LNCaP clone FGC (cell line): ENCODE data around the gene RARB.

Source experiments
- DNase-seq: peaks from one replicate; pipeline ENCODE4 v3.0.0-alpha.2; 2011; ENCODE audit warnings: low read depth
- H3K4me3 ChIP-seq: 2 replicates; pipeline ENCODE4 v1.5.1; 2011; ENCODE audit warnings: mild to moderate bottlenecking, low read depth, low read length, control low read depth
- CTCF ChIP-seq: IDR thresholded peaks from 2 replicates; pipeline ENCODE4 v1.5.1; 2012; ENCODE audit warnings: mild to moderate bottlenecking; ENCODE audit not compliant: control insufficient read depth, insufficient read depth; ENCODE audit errors: extremely low read depth

RARB gene

DNA sequence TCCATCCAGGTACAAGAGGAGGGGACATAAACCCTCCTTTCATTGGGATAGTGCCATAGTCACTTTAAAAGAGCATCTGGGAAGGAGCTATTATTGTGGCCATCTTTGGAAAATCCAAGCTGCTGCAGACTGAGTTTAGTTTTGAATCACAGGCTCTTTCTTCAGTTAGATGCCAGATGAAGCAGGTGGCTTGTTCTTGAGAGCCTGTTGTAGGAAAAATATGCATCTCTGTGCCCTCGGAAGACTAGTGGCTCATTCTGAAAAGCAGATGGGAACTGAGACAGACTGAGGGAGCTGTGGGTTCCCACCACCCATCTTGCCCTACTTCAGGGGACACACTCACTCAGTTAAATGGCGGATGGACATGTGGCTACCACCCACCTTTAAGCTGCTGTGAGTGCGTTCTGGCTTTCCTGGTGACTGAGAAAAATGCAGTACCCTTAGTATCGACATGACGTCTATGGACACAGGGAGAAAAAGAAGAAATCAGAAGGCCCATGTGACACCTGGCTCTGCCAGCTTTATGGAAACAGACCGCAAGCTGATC, 50.2 kb downstream of the RARB start:
- no peak for DNase-seq
- H3K4me3 ChIP-seq: no peak overlapping the region
- TF ChIP-seq CTCF: no peak

DNA sequence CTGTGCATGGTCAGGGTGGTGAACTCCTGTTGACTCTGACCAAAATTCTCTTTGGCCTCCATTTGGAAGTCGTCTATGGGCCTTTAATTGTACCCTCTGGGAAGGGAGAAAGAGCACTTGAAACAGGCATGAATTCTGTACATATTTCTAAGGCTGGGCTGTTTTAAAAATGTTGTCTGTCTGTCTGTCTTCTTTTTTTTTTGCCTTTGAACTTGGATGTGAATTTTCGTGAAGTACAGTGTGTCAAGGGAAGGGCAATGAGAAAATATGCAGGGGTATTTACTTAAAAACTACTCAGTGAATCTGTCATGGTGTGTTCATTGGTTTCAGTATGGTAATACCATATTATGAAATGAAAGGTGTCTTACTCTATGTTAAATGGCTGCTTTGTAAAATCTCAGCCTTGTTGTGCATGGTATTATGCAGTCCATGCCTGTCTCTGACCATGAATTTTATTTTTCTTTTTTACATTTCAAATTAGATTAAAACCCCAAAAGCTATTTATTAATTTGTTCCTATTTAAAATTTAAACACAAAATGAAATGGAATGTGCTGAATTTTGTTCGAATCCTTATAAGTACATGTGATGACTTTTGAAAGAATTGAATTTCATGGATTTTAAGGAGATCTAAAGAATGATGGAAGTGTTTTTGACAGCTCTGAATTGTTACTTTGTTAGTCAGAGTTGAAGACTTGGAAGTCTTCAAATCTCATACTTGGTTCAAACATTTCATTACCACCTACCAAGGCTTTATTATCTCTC, 51.1 kb downstream of the RARB start:
- TF ChIP-seq CTCF: no peak
- no peak for DNase-seq
- H3K4me3 ChIP-seq: no peak overlapping the region

DNA sequence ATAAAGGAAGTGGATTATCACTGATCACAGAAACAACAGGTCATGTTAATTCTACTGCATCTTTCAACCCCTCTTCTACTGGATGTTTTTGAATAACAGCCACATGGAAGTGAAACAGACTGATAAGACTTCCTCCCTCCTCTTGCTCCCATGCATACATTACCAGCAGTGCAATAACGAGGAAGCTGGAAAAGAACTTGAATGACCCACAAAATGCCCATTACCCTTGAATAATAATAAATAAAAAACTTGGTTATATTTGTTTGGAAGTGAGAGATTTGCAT, 51.6 kb downstream of the RARB start:
- DNase-seq: no peak
- H3K4me3 ChIP-seq: no peak overlapping the region
- no peak for TF ChIP-seq CTCF

DNA sequence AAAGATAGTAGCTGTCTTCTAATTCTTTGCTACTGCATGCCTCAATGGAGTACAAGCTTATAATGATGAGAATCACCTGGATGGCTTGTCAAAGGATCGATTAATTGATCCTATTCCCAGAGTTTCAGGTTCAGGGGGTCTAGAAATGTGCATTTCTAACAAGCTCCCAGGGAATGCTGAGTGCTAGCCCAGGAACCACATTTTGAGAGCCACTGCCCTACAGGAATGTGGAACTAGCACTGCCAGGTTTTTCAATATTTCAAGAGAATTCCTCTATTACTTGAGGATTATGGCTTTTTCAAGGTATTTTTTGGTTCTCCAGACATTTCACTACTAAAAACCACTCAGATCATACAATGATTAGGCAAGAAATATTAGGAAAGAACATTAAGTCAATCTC, 52.7 kb downstream of the RARB start:
- no peak overlapping the region for H3K4me3 ChIP-seq
- TF ChIP-seq CTCF: no peak

DNA sequence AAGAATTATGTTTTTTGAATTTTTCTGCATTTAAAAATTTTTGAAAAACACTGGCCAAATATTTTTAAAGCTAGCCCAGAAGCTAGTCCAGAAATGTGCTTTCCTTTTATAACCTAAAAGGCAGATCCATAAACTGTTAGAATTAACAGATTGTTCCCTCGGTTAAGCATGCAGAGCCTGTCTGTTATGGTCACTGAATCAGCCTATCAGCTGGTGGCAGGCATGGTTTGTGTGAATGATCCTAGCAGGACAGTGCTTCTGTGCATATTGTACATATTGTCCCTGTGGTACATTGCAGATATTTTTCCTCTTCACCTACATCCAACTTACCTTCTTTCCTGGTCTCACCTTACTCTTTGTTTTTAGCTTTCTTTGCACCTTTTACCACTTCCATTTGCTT, 53.3 kb downstream of the RARB start:
- no peak overlapping the region for H3K4me3 ChIP-seq
- no peak for TF ChIP-seq CTCF
- no peak for DNase-seq

More for the DNA sequence above, 52.7 kb downstream of the RARB start:
- DNase-seq: no peak

DNA sequence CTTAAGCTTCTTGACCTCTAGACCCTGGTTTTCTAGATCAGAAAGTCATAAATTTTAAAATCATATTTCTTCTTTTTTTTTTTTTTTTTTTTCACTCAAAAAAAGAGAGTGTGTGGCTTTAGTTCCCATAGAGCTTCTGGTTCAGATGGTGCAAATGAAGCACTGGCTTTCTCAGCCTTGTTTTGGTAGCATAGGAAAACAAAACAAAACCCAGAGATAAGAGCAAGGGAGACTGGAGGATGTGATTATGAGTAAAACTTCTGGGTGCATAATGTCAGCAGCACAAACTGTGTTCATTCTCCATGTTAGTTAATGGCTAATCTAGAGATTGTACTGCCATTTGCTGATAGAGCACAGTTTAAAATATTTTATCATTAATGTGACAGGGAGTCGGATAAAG, 55.4 kb downstream of the RARB start:
- DNase-seq: no peak
- no peak overlapping the region for H3K4me3 ChIP-seq
- no peak for TF ChIP-seq CTCF

DNA sequence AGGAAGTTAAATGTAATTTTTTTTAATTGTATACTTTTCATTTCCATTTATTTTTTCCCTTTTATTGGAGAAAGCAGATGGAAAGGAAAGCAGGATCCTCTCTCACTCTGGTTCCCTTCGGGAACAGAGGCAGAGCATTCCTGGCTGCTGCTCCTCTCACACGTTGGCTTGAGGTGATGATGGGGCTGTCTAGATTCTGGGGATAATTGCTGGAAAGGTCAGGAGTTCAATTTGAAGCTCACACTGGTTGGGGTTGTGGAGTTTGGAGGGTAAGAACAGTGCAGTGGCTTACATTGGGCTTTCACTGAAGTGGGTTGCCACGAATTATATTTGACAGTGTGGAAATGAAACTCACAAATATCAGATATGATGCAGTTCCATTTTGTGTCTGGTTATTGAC, 57.6 kb downstream of the RARB start:
- no peak for TF ChIP-seq CTCF

More for the DNA sequence above, 57.6 kb downstream of the RARB start:
- no peak for DNase-seq
- no peak overlapping the region for H3K4me3 ChIP-seq
